GM23248 (cell line): ENCODE data around the gene LDB2.

ENCODE experiments used
- EZH2 ChIP-seq: fragments of 200-600 bp; sonication (generic); IDR thresholded peaks from 2 replicates; pipeline ENCODE4 v1.6.1; 2018; ENCODE audit warnings: antibody characterized with exemption, mild to moderate bottlenecking; ENCODE audit not compliant: insufficient read depth, poor library complexity, severe bottlenecking
- EZH2phosphoT487 ChIP-seq: fragments of 200-600 bp; sonication (generic); IDR thresholded peaks from 2 replicates; pipeline ENCODE4 v1.6.1; 2018; ENCODE audit warnings: antibody characterized with exemption, moderate library complexity, mild to moderate bottlenecking, low read depth; ENCODE audit not compliant: insufficient read depth

DNA sequence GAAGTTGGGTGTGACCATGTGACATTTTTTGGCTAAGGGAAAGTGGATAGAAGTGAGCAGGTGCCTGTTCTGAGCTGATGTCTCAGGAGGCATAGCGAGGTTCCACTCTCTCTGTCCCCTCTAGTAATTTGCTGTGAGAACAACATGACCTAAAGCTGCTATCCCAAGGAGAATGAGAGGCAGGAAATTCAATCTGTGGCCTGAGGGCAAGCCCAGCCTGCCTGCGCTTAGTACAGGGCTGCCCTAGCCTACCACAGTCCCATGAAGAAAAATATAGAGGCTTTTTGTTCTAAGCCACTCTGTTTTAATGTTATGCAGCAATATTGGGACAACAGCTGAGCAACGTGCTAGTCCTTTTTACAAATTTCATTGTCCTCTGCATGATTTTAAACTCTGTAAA is 193.1 kb downstream of the LDB2 start:
- TF ChIP-seq EZH2: no peak
- TF ChIP-seq EZH2phosphoT487: no peak
